AG08395 (cell line): ENCODE data around the gene DNMT1.
"Not testable (repeated sequence)": the region's sequence is repeated elsewhere in the genome, so short reads cannot be mapped to it uniquely, and the experiment has no call there.

Source experiments
- DNase-seq: peaks from one replicate; pipeline ENCODE4 v3.0.0; 2012; ENCODE audit warnings: mixed read lengths, low spot score

The DNMT1 gene

GRCh38 chr19:10183926-10184325 lies 10.8 kb downstream of the DNMT1 start:
- no peak for DNase-seq

DNA sequence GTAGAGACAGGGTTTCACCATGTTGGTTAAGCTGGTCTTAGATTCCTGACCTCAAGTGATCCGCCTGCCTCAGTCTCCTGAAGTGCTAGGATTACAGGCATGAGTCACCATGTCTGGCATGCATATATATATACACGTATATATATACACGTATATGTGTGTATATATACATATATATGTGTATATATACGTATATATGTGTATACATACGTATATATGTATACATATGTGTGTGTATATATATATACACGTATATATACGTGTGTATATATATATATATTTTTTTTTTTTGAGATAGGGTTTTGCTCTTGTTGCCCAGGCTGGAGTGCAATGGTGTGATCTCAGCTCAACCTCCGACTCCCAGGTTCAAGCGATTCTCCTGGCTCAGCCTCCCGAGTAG lies 11.9 kb downstream of the DNMT1 start:
- no peak for DNase-seq

GRCh38 chr19:10182076-10182475 lies 12.7 kb downstream of the DNMT1 start:
- DNase-seq: no peak

GRCh38 chr19:10180459-10180858 lies 14.3 kb downstream of the DNMT1 start:
- DNase-seq: no peak

DNA sequence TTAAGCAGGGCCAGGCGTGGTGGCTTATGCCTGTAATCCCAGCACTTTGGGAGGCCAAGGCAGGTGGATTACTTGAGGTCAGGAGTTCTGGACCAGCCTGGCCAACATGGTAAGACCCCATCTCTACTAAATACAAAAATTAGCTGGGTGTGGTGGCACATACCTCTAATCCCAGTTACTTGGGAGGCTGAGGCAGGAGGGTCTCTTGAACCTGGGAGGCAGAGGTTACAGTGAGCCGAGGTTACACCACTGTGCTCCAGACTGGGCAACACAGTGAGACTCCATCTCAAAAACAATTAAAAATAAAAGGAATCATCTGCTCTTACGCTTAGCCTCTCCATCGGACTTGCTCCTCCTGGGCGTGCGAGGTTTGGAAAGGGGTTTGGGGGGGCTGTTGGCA lies 14.7 kb downstream of the DNMT1 start:
- DNase-seq: not testable (repeated sequence)

GRCh38 chr19:10173527-10173926 lies 21.2 kb downstream of the DNMT1 start:
- DNase-seq: no peak

- DNase-seq: no peak
Observed at GRCh38 chr19:10168386-10168948, 26.3 kb downstream of the DNMT1 start.

- DNase-seq: no peak
Observed at GRCh38 chr19:10167459-10167858, 27.3 kb downstream of the DNMT1 start.

GRCh38 chr19:10166501-10166900 lies 28.3 kb downstream of the DNMT1 start:
- not testable (repeated sequence) for DNase-seq

GRCh38 chr19:10166046-10166445 lies 28.7 kb downstream of the DNMT1 start:
- DNase-seq: no peak

- DNase-seq: no peak
Observed at GRCh38 chr19:10163536-10163935, 31.2 kb downstream of the DNMT1 start.

DNA sequence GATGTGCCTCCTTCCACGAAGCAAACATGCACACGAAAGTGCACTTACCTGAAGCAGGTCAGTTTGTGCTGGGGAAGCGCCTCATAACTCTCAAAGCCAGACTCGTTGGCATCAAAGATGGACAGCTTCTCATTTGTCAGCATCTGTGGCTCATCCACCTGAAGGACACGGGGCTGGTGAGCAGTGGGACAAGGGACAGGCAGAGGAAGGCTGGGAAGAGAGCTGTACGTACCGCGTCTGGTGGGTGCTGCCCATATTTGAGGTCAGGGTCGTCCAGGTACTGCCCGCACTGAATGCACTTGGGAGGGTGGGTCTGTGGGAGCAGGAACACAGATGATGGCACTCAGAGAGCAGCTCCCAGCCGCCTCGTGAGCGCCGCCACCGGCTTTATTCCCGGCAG lies 35.1 kb downstream of the DNMT1 start:
- no peak for DNase-seq

DNA sequence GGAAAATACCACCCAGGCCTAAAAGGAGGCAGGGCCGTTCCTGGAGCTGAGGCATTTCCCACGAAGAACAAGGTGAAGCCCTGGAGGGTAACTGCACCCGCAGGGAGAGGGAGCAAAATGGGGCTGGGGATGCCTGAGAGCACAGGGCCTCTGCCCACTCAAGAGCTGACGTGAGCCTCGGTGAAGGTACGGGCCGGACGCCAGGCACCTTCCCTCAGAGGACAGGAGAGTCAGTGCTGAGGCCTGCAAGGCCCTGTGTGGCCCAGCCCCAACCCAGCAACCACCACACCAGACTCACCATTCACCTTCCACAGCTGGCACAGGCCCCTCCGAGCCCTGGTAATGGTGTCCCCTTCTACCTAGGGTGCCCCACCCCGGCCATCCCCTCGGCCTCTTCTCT lies 36.3 kb downstream of the DNMT1 start:
- DNase-seq: no peak

DNA sequence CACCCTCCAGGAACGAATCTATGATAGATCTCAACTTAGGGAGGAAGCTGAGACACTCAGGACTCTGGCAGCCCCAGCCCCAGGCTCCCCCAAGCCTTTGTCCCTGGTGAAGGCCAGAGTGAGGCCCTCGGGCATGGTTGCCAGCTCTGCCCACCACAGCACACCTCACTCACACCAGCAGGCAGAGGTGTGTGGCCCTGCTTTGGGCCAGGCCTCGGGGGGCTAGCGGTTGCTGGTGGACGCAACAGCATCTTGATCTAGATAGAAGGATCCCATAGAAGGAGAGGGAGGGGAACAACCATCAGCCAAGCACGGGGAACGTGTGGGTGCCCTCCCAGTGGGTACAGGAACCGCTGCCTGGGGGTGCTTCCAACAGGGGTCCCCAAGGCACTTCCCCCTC lies 36.7 kb downstream of the DNMT1 start:
- no peak for DNase-seq

- DNase-seq: no peak
Observed at GRCh38 chr19:10155839-10156238, 38.9 kb downstream of the DNMT1 start.

DNA sequence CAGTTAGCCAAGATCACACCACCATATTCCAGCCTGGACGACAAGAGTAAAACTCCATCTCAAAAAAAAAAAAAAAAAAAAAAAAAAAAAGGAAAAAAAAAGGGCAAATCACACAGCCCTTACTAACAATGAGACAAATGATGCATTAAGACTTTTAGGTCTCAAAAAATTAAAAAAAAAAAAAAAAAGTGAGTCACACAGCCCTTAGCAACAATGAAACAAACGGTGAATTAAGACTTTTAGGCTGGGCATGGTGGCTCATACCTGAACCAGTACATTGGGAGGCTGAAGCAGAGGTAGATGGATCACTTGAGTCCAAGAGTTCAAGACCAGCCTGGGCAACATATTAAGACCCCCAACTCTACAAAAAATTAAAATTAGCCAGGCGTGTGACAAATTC lies 42.7 kb downstream of the DNMT1 start:
- DNase-seq: no peak

DNA sequence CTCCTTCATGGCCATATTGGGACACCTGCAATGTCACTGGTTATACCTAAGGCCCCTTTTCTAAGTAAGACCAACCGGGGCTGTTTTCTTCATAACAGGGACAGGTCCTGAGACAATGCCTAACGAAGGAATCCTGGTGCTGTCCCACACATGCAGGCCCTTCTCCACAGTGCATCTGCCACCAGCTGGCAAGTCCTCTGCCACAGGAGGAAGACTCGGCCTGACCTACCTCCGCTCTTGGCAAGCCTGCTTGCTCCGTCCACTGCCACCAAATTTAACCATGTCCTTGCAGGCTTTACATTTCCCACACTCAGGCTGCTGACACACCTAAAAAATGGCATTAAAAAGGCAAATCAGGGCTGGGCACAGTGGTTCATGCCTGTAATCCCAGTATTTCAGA lies 43.2 kb downstream of the DNMT1 start:
- no peak for DNase-seq

- DNase-seq: no peak
Observed at GRCh38 chr19:10149427-10149826, 45.3 kb downstream of the DNMT1 start.

DNA sequence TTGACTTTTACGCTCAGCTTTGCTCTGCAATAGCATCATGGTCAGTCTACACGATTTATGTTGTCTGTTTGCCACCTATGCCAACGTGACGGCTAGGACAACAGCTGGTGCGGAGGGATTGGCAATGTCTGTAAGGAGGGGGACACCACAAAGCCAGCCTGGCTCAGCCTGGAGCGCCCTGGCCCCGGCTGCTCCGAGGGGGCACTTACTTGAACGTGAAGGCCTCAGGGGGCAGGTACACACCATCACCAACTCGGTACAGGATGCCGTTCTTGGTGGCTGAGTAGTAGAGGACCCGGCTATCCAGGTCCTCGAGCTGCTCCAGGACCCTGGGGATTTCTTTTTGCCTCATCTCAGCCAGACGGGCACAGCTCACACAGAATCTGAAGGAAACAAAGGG lies 48.6 kb downstream of the DNMT1 start:
- DNase-seq: no peak

GRCh38 chr19:10145031-10145430 lies 49.7 kb downstream of the DNMT1 start:
- no peak for DNase-seq

DNA sequence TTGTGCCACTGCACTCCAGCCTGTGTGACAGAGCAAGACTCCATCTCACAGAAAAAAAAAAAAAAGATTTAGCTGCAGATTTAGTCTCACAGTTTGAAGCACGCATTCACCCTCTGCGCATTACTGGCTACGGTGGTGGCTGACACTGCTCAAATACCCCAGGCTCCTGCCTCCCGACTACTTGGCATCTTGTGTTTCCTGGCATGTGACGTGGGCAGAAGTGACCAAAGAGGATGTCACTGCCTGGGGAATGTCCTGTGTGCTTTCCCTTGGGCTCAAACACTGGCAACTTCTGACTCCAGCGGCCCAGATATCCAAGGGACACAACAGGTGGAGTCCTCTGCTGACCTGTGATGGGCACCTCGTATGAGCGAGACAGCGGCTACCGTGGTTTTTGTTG lies 50.4 kb downstream of the DNMT1 start:
- no peak for DNase-seq

GRCh38 chr19:10143681-10144080 lies 51.1 kb downstream of the DNMT1 start:
- DNase-seq: no peak

GRCh38 chr19:10142701-10143375 lies 51.9 kb downstream of the DNMT1 start:
- no peak for DNase-seq

GRCh38 chr19:10141973-10142372 lies 52.8 kb downstream of the DNMT1 start:
- no peak for DNase-seq
